HK-2 (cell line): ENCODE data around the gene PDE5A.

ENCODE experiments used
- DNase-seq: peaks from one replicate; pipeline ENCODE4 v3.0.0-alpha.2; 2018; ENCODE audit not compliant: unreplicated experiment

The PDE5A gene

GRCh38 chr4:119585771-119586170, 42.8 kb downstream of the PDE5A start:
- DNase-seq = peak; percentile 72

- DNase-seq = no peak
These were observed 47.3 kb downstream of the PDE5A start for GRCh38 chr4:119581190-119581873.

- DNase-seq = no peak
These were observed 48.3 kb downstream of the PDE5A start for GRCh38 chr4:119580293-119580692.

GRCh38 chr4:119579823-119580222, 48.8 kb downstream of the PDE5A start:
- DNase-seq = no peak

GRCh38 chr4:119570401-119570800, 58.2 kb downstream of the PDE5A start:
- no peak for DNase-seq

GRCh38 chr4:119564106-119564505, 64.5 kb downstream of the PDE5A start:
- no peak for DNase-seq

- no peak for DNase-seq
These were observed 69.5 kb downstream of the PDE5A start for GRCh38 chr4:119559044-119559647.

- DNase-seq = no peak
These were observed 77.6 kb downstream of the PDE5A start for GRCh38 chr4:119550857-119551532.

GRCh38 chr4:119549639-119550038, 79.0 kb downstream of the PDE5A start:
- no peak for DNase-seq

- no peak for DNase-seq
These were observed 84.8 kb downstream of the PDE5A start for GRCh38 chr4:119543779-119544178.

- DNase-seq = no peak
These were observed 85.4 kb downstream of the PDE5A start for GRCh38 chr4:119543187-119543586.

GRCh38 chr4:119540249-119540648, 88.4 kb downstream of the PDE5A start:
- DNase-seq = no peak

- DNase-seq = no peak
These were observed 91.0 kb downstream of the PDE5A start for GRCh38 chr4:119537586-119537985.

GRCh38 chr4:119536572-119537528, 91.8 kb downstream of the PDE5A start:
- no peak for DNase-seq

- DNase-seq = no peak
These were observed 96.3 kb downstream of the PDE5A start for GRCh38 chr4:119532319-119532718.

GRCh38 chr4:119529788-119530187, 98.8 kb downstream of the PDE5A start:
- no peak for DNase-seq

GRCh38 chr4:119526786-119527550, 101.6 kb downstream of the PDE5A start:
- no peak for DNase-seq

- DNase-seq = no peak
These were observed 102.6 kb downstream of the PDE5A start for GRCh38 chr4:119525771-119526712.

GRCh38 chr4:119525005-119525749, 103.4 kb downstream of the PDE5A start:
- no peak for DNase-seq
